Gastrocnemius medialis (tissue), 4 donors: ENCODE data around the gene C14orf132.

Experiments
- POLR2A ChIP-seq, 2 donors: fragments of 450-650 bp; IDR thresholded peaks; one replicate each; pipeline ENCODE4 v1.6.1; 2017; ENCODE audit warnings: antibody characterized with exemption in 2 of 2, mild to moderate bottlenecking in 2 of 2, moderate library complexity in 2 of 2
- TF ChIP-seq, protein P1 (sequence below), 5 experiments: fragments of 450-650 bp in 3 of 5; fragments of 200-600 bp in 2 of 5; sonication (generic) in 2 of 5; IDR thresholded peaks in 4 of 5; conservative IDR thresholded peaks in 1 of 5; 1 replicate in 4 of 5; 2 replicates in 1 of 5; pipeline ENCODE4 v1.5.1; 2016 to 2019; ENCODE audit warnings: antibody characterized with exemption in 5 of 5, mild to moderate bottlenecking in 3 of 5, moderate library complexity in 3 of 5

DNA sequence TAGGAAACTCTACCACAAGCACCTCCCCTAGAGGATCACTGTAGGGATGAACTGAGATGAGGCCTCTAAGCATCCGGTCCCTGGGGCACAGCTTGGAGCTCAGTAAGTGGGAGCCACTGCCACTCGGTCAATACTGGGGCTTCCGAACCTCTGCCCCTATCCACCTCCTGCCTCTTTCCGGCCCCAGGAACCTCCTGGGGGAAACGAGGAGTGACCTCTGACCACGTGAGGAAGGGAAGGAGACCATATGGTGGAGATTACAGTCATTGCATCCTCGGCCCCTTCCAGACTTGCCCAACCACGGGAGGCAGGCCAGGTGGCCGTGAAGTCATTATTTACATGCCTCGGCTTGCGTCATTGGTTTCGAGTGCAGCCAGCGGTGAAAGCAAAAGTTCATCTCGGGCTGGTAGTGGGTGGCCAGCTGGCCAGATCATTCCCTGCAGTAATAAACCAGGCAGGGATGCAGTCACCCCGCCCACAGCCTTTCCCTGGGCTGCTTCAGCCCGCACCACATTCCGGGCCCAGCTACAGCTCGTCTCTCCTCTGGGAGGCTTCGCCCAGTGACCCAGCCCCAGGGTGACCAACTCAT, 65.4 kb downstream of the C14orf132 start:
- TF ChIP-seq, protein P1, sequence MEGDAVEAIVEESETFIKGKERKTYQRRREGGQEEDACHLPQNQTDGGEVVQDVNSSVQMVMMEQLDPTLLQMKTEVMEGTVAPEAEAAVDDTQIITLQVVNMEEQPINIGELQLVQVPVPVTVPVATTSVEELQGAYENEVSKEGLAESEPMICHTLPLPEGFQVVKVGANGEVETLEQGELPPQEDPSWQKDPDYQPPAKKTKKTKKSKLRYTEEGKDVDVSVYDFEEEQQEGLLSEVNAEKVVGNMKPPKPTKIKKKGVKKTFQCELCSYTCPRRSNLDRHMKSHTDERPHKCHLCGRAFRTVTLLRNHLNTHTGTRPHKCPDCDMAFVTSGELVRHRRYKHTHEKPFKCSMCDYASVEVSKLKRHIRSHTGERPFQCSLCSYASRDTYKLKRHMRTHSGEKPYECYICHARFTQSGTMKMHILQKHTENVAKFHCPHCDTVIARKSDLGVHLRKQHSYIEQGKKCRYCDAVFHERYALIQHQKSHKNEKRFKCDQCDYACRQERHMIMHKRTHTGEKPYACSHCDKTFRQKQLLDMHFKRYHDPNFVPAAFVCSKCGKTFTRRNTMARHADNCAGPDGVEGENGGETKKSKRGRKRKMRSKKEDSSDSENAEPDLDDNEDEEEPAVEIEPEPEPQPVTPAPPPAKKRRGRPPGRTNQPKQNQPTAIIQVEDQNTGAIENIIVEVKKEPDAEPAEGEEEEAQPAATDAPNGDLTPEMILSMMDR (IDR thresholded peaks at IDR 0.05 in 4 of 5, conservative IDR thresholded peaks at IDR 0.05 in 1 of 5), result no peak
- TF ChIP-seq POLR2A (IDR thresholded peaks at IDR 0.05), result no peak
